SK-N-SH treated with all-trans-retinoic acid at 6 μM for 48 hours (cell line): ENCODE measurements around the gene MID1.

Experiments used
- BACH2 ChIP-seq: fragments of 250-450 bp; sonication (Bioruptor Pico); IDR thresholded peaks from 2 replicates; pipeline ENCODE4 v1.9.0; 2021; ENCODE audit warnings: mild to moderate bottlenecking, borderline replicate concordance
- ISL1 ChIP-seq: fragments of 250-450 bp; sonication (Bioruptor Pico); IDR thresholded peaks from 2 replicates; pipeline ENCODE4 v2.1.2; 2022; ENCODE audit warnings: mild to moderate bottlenecking, moderate library complexity
- SNAI2 ChIP-seq: fragments of 250-450 bp; sonication (Bioruptor Pico); IDR thresholded peaks from 2 replicates; pipeline ENCODE4 v1.5.0; 2020; ENCODE audit warnings: mild to moderate bottlenecking, moderate library complexity
- ZFP30 ChIP-seq: fragments of 450-650 bp; formaldehyde crosslinking; IDR thresholded peaks from 2 replicates; pipeline ENCODE4 v1.5.0; 2022; ENCODE audit warnings: mild to moderate bottlenecking, moderate library complexity
- ZNF8 ChIP-seq: fragments of 450-650 bp; formaldehyde crosslinking; IDR thresholded peaks from 2 replicates; pipeline ENCODE4 v1.5.0; 2020; ENCODE audit warnings: mild to moderate bottlenecking, moderate library complexity

- TF ChIP-seq ZFP30 (CRISPR knock-in tag): no peak
- no peak for TF ChIP-seq ISL1 (CRISPR knock-in tag)
- TF ChIP-seq ZNF8: no peak
- TF ChIP-seq BACH2 (CRISPR knock-in tag): no peak
- TF ChIP-seq SNAI2 (CRISPR knock-in tag): no peak
These were observed 134.0 kb downstream of the MID1 start for GRCh38 chrX:10486373-10486772.
